GM21515 (cell line): Measurements from ENCODE around the gene KREMEN1.

Source experiments
- ATAC-seq: cut with Tn5 transposase; IDR thresholded peaks from one replicate; pipeline ENCODE4 v1.9.1; 2021; ENCODE audit not compliant: unreplicated experiment

KREMEN1 gene

DNA sequence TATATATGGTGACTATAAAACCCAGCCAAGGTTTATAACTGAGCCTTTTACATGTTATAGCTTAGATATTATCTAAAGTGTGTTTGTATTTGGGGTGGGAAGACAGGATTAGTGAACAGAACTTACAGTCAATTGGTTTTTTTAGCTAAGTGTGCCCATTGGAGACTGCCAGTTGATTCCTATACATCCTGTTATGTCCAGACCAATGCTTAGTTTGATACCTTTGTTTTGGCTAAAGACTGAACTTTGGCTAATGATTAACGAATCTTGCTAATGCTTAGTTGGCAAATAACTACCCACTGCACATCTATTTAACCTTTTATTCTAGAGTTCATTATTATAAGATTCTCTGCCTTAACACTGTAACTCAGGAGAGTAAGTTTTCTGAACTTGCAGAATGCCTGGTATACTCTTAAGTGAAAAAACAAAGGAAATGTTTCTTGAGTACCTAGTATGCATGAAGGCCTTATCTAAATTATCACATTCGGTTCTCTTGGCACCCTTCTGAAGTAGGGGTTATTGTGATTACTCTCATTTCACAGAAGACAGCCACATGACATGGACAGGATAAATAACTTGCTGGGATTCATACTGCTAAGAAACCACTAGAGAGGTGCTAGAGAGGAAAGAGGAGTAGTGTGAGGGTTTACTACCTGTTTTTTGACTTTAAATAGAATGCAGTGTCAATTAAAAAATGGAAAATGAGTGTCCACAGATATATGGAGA is 54.0 kb downstream of the KREMEN1 start:
- no peak for ATAC-seq

DNA sequence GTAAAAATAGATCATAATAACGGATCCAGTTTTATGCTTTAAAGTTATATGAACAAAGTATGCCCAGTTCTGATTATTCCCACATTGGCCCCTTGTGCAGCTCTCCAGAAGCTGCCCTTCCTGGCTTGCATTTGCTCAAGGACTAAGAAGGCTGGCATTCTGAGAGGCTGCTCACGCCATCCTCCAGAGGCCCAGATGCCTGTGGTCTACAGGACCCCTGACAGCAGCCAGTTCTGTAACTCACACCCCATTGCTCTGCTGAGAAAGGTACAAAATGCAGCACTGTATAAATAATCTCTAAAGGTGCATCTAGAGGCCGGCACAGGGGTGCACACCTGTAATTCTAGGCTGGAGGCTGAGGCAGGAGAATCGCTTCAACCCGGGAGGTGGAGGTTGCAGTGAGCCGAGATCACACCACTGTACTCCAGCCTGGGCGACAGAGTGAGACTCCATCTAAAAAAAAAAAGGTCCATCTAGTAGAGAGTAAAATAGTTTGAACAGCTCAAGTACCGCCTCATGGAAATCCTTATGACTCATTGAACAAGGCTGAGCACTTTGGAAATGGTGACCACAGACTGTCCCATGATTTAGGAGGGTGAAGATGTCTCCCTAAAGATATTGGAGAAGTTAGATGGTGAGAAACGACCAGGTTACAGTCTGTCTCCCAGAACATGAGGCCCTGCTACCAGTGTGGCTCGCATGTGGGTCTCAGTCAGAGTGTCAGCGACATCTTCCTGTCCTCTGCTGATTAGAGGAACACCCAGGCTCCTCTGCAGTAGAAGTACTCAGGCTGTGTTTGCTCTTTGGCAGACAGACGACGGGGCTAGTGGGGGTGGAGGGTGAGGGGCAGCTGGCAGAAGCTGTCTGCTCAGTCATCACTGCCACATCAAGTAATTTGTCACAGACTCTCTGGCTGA is 56.3 kb downstream of the KREMEN1 start:
- no peak for ATAC-seq

DNA sequence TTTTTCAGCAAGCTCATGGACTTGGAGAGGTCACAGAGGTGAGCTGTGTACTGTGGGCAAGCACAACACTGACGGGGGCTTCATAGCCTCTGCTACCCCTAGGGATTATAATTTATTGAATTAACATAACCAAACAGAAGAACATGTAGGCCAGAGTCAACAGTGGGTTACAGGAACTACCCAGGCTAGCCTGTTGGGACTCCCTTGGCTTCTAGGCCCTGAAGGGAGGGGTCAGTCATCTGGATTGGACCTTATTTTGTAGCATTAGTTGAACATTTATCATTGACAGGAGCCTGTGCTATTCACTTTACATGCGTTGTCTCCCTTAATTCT is 56.9 kb downstream of the KREMEN1 start:
- no peak for ATAC-seq

- no peak for ATAC-seq
These were observed 57.6 kb downstream of the KREMEN1 start for GRCh38 chr22:29130476-29130875.

DNA sequence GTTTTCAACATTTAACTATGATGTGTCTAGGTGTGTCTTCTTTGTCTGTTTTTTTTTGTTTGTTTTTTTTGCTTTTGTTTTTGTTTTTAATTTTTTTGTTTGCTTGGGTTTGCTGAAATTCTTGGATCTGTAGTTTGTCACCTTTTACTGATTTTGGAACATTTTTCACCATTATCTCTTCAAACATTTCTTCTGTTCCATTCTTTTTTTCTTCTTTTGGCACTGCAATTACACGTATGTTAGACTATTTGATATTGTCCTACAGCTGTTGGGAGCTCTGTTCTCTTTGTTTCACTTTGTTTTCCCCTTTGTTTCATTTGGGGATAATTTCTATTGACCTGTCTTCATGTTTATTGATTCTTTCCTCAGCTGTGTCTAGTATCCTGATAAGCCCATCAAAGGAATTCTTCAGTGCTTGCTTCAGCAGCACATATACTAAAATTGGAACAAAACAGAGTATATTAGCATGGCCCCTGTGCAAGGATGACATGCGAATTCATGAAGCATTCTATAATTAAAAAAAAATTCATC is 60.8 kb downstream of the KREMEN1 start:
- ATAC-seq: no peak

DNA sequence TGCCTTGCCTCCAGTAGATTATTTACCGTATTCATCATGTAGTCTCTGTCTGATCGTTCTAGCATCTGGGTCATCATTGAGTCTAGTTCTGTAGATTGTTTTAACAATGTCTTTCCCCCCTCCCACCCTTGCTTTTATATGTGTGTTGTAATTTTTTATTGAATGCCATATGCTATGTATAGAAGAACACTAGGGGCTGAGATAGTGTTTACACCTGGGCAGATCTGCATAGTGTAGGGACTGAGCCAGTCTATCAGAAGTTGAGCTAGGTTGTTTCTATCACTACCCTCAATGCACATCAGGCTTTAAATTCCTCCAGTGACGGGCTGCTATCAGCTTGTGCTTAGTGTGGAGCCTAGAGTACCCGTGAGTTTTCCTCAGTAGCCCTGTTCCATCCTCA is 61.6 kb downstream of the KREMEN1 start:
- ATAC-seq: no peak

DNA sequence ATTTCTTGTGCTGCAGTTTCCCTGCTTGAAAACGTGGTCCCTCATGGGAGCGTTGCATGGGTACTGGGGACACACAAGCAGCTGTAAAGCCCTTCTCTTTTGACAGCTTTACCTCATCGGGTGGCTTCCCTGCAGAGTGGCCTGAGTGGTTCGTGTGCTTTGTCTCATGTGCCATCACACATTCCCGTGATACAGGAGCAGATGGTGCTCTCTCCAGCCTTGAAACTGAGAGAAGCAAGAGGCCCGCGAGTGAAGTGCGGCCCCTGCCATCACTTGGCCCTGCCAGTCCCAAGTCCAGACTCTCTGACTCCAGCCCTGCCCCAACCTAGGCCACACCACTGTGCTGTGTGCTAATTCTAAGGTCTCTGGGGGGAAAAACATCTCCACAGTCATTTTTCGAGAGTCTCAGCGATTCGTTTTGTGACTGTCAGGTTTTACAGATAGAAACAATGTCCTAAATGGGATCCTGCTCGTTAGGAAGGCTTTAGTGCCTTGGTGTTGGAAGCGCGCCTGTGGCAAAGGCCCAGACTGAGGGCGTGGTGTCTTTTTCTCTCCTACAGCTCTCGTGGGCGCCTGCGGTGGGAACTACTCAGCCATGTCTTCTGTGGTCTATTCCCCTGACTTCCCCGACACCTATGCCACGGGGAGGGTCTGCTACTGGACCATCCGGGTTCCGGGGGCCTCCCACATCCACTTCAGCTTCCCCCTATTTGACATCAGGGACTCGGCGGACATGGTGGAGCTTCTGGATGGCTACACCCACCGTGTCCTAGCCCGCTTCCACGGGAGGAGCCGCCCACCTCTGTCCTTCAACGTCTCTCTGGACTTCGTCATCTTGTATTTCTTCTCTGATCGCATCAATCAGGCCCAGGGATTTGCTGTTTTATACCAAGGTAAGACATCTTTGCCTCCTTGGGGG is 64.2 kb downstream of the KREMEN1 start:
- ATAC-seq: no peak

- no peak for ATAC-seq
These were observed 65.9 kb downstream of the KREMEN1 start for GRCh38 chr22:29138556-29139305.

DNA sequence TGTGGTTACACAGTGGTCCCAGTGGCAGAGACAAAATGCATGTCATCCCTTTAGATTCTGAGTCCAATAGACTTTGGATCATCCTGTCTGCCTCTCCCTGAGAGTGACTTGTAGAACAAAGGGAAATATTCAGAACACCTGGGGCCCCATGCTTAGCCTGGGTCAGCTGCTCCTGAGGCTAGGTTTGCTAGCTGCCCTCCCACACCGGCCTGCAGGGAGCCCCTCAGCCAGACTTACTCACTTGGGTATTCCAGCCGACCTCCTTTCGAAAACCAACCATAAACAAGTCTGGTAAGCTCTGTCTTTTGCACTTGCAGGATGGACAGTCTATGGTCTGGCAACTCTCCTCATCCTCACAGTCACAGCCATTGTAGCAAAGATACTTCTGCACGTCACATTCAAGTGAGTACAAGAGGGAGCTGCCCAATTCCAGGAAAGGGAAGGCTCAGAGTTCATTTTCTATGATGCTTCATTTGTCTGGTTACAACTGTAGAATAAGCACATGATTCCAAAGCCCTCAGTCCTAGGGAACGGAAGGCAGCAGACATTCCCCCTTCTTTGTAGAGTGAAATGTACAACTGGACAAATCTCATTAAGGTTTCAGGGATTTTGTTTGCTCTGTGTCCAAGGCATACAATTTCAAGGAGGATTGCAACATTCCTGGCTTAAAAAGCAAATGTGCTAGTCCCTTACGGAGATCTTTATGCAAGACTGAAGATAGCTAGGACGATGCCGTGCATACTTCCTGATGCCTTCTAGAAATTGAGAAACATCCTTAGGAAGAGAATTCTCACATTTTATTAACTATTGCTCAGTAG is 67.3 kb downstream of the KREMEN1 start:
- no peak for ATAC-seq

GRCh38 chr22:29141078-29141688 is 68.3 kb downstream of the KREMEN1 start:
- ATAC-seq: no peak

GRCh38 chr22:29142116-29142515 is 69.3 kb downstream of the KREMEN1 start:
- ATAC-seq: no peak

- no peak for ATAC-seq
These were observed 71.3 kb downstream of the KREMEN1 start for GRCh38 chr22:29143941-29144785.

DNA sequence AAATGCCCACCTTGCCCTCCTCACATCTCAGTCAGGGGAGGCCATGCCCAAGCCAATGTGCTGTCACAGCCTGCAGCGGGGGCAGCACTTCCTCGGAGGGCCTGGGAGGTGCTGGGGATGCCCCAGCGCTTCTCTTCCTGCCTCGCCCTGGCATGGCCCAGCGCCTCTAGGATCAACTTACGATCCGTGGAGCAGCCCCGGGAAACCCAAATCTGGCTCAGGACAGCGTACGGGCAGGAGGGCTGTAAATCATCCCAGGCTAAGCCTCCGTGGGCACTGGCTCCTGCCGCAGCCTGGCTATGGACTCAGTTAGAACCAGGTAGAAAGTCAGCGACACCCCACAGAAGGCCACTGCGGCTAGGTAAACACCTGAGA is 71.9 kb downstream of the KREMEN1 start:
- ATAC-seq: no peak

- no peak for ATAC-seq
These were observed 72.7 kb downstream of the KREMEN1 start for GRCh38 chr22:29145321-29146072.

DNA sequence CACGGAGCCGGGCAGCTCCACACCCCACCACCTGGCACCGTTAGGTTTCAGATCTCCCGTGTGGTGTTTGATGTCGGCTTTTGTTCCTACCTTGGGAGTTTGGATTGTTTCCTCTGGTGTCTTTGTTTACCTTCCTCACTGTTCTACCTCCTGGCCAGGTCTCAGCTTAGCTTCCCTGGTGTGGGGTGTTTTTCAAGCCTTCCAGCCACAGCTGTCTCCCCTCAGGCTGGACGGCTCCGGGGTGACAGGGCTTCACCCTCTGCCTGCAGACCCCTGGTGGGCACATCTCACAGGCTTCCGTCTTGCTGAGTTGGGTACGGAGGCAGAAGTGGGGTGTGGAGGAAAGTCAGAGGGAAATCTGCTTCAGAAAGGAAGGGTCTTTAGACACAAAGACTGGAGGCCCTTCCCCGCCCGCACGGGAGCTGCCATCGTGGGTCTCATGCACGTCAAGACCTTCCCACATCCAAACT is 73.3 kb downstream of the KREMEN1 start:
- no peak for ATAC-seq

DNA sequence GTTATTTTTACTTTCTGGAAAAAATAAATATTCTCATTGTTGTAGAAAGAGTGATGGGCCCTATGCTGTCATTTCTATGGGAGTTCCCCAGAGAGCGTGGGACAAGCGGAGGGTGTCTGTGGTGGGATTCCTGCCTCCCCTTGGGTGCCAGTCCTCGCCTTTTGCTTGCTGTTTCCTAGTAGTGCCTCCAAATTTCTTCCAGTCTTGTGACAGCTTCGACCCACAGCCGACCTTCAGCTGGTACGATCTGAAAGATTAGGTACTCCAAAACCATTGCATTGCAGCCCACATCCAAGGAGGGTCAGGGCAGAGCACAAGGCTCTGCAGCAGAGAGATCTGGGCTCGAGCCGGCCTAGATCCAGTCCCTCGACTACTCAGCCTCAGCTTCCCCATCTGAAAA is 73.9 kb downstream of the KREMEN1 start:
- no peak for ATAC-seq

DNA sequence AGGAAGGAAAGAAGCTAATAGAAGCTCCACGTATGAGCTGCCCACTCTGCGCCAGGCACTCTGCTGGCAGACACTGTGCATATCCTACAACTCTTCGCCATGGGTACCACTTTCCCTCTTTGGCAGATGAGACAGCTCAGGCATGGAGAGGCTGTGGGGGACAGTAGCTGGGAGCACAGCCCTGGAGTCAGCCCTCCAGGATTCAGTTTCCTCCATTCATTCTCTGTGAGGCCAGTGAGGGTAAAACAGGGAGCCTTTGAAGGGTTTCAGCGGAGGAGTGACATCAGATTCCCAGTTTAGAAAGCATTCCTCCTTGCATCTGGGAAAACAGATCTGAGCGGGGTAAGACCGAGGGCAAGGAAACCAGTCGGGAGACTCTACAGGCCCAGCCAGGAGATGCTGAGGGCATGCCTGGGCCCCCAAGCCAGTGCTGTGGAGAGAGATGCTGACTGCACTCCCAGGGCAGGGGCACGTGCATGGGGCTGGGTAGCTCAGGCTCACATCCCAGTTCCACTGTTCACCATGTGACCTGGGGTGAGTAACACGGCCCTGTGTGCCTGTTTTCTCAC is 74.6 kb downstream of the KREMEN1 start:
- no peak for ATAC-seq
